ENCODE data around the gene FAM78A. TPM values are rescaled to one million over a fixed set of nuclear protein-coding genes. Genes with fewer than 3 reads are reported as not detected.

FAM78A gene, protein sequence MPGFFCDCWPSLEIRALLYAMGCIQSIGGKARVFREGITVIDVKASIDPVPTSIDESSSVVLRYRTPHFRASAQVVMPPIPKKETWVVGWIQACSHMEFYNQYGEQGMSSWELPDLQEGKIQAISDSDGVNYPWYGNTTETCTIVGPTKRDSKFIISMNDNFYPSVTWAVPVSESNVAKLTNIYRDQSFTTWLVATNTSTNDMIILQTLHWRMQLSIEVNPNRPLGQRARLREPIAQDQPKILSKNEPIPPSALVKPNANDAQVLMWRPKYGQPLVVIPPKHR
- 10 to 100 TPM in 1 of 3 donors, 1 to 10 TPM in 2; 5.0 to 20.8 (median 7.5) TPM for polyA plus RNA-seq

DNA sequence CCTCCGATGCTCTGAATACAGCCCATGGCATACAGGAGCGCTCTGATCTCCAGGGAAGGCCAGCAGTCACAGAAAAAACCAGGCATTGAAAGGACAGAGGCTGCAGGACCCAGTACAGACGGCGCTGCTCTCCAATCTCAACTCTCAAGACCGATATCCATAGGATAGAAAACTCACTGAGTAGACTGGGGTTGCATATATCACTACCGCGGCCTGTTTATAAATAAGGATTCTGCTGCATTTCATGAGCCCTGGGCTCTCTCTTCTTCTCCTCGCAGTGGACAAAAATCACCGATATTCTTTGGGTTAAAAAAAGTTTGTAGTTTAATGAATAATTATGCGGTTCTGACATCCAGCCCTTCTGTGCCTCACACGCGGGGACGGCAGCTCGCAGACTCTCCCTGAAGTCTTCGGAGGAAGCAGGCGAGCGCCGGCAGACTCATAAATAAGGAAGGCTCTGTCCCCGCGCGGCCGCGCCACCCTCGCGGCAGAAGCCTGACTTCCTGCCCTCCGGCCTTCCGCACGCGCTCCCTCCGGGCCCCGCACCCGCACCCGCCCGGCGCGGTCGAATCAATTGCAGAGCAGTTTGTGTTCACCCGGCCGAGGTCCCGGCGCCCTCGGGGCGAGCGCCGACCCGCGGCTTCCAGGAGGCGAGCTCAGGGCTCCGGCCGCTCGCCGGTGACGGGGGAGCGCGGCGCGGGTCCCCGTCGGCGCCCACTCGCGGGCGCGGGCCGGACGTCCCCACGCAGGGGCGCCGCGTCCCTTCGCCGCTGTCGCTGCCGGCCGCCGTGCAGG is at the start of gene FAM78A:
TSS of gene FAM78A (minus strand) at position 417 of the 795 bp plus-strand sequence. CDS start at position 86, 331 bp downstream.
- no peaks in the 10 kb centered on the region for H3K9me3 Mint-ChIP-seq
- H3K27ac Mint-ChIP-seq: peak within 1 kb of the TSS; percentile 88 to 99 (median 96)
- H3K27me3 Mint-ChIP-seq (ENCODE audit: low read depth in 3 of 3): peaks cover 0 to 16% (median 3%) of the 10 kb centered on the region in 3 donors
- peaks cover 0 to 5% (median 4%) of the 10 kb centered on the region in 3 donors for H3K36me3 Mint-ChIP-seq
- peak within 1 kb of the TSS; percentile 91 to 100 (median 100) for H3K4me3 Mint-ChIP-seq
- peaks cover 45 to 49% of the 10 kb centered on the region in 2 donors for H3K4me1 Mint-ChIP-seq
- peak; percentile 61 to 63 (median 61) for DNase-seq

DNA sequence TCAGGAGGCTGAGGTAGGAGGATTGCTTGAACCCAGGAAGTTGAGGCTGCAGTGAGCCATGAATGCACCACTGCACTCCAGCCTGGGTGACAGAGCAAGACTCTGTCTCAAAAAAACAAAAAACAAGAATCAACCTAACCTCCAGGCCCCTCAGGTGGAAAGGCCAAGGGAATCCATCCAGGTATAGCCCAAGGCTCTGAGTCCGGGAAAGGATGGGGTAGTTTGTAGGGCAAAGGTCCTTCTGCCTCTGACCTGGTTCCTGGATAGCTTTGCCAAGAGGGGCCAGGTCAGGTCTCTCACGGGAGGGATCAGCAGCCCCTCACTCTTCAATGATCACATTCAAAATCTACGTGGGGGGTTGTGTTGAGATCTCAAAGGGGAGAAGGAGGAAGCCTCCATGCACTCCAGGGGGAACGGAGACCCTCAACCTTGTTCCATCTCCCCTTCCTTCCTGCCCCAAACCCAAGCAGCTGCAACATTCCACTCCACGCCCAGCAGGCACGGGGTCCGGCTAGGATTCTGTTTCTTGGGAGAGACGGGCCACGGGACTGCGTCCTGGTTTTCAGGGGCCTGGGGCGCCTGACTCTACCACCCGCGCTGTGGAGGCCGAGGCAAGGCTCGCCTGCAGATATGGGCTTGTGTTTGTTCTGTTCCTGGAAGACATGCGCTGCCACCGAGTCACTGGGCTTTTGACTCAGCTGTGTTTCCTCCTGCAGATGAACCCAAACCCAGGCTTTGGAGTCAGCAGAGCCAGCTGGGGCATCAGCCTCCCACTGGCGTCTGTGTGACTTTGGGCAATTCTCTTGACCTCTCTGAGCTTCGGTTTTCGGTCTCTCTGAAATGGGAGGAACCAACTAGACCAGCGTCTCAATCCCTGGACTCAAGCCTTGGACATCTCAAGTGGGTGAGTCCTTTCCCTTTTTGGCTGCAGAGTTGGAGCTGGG is 48.7 kb upstream of the FAM78A start:
- Mint-ChIP-seq H3K27me3 (ENCODE audit: low read depth in 3 of 3) (peaks cover 0 to 3% (median 0%) of the 10 kb centered on the region in 3 donors), H3K36me3 (no peaks in the 10 kb centered on the region)
- no peak for DNase-seq

DNA sequence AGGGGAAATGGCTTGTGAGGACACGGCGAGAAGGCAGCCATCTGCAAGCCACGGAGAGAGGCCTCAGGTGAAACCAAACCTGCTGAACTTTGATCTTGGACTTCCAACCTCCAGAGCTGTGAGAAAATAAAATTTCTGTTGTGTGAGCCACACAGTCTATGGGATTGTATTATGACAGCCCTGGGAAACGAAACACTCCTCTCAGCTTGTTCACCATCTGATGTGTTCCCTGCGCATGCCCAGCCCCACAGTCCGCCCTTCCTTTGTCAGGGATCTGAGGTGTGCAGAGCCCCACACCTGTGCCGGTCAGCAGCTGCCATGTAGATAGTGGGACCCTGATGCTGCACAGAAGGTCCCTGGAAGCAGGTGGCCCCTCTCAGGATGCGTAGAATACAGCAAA is 47.3 kb upstream of the FAM78A start:
- no peak overlapping the region for H3K4me3 Mint-ChIP-seq
- H3K27me3 Mint-ChIP-seq (ENCODE audit: low read depth in 3 of 3): peaks cover 0 to 3% (median under 1%) of the 10 kb centered on the region in 3 donors
- no peaks in the 10 kb centered on the region for H3K36me3 Mint-ChIP-seq
- no peaks in the 10 kb centered on the region for H3K9me3 Mint-ChIP-seq
- H3K27ac Mint-ChIP-seq: no peak overlapping the region
- DNase-seq: no peak
- no peaks in the 10 kb centered on the region for H3K4me1 Mint-ChIP-seq

More for the DNA sequence above, 48.7 kb upstream of the FAM78A start:
- Mint-ChIP-seq H3K4me3 (no peak overlapping the region), H3K9me3 (no peaks in the 10 kb centered on the region), H3K27ac (no peak overlapping the region), H3K4me1 (no peaks in the 10 kb centered on the region)

DNA sequence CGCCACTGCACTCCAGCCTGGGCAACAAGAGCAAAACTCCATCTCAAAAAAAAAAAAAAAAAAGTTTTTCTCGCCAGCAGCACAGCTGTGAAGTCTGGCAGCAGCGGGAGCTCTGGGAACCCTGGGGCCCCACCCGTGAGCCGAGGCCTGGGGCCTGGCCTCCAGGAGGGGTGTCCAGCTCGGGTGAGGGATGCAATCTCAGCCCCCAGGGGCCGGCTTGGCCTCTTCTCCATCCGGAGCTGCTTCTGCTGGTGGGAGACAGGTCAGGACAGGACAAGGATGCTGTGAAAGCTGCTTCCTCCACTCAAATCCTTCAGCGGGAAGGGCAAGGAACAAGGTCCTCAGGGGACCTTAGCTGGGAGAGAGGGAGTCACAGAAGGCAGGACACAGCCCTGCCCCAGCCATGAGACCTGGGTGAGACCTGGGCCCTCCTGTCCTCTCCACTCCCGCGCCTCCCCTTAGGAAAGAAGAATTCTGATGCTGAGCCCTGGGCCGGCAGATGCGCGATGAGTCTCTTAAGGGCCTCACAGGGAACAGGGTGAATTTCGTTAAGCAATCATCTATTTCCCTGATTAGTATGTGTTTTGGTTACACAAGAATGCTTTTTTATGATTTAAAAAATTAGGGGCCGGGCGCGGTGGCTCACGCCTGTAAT is 43.8 kb upstream of the FAM78A start:
- no peak overlapping the region for H3K4me3 Mint-ChIP-seq

DNA sequence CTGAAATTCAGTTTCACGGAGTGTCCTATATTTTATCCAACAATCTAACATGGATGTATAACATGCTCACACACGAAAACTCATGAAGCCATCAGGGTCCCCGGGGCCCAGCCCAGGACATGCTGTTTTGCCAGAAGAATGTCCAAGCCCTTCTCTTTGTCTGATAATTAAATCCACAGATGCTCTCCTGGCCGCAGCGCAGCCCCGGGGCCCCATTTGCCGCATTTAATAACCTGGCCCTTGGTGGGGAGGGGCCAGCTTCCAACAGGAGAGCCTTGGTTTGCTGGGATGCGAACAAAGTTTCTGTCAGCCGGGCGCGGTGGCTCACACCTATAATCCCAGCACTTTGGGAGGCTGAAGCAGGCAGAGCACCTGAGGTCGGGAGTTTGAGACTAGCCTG is 43.2 kb upstream of the FAM78A start:
- peaks cover 0 to 2% (median 0%) of the 10 kb centered on the region in 3 donors for H3K27me3 Mint-ChIP-seq (ENCODE audit: low read depth in 3 of 3)
- DNase-seq: no peak
- H3K27ac Mint-ChIP-seq: no peak overlapping the region
- H3K4me1 Mint-ChIP-seq: no peaks in the 10 kb centered on the region
- no peaks in the 10 kb centered on the region for H3K9me3 Mint-ChIP-seq
- no peaks in the 10 kb centered on the region for H3K36me3 Mint-ChIP-seq
- H3K4me3 Mint-ChIP-seq: no peak overlapping the region

More for the DNA sequence above, 43.8 kb upstream of the FAM78A start:
- DNase-seq: no peak
- Mint-ChIP-seq H3K36me3 (no peaks in the 10 kb centered on the region), H3K4me1 (no peaks in the 10 kb centered on the region), H3K27me3 (ENCODE audit: low read depth in 3 of 3) (peaks cover 0 to 2% (median 0%) of the 10 kb centered on the region in 3 donors), H3K9me3 (no peaks in the 10 kb centered on the region), H3K27ac (no peak overlapping the region)

DNA sequence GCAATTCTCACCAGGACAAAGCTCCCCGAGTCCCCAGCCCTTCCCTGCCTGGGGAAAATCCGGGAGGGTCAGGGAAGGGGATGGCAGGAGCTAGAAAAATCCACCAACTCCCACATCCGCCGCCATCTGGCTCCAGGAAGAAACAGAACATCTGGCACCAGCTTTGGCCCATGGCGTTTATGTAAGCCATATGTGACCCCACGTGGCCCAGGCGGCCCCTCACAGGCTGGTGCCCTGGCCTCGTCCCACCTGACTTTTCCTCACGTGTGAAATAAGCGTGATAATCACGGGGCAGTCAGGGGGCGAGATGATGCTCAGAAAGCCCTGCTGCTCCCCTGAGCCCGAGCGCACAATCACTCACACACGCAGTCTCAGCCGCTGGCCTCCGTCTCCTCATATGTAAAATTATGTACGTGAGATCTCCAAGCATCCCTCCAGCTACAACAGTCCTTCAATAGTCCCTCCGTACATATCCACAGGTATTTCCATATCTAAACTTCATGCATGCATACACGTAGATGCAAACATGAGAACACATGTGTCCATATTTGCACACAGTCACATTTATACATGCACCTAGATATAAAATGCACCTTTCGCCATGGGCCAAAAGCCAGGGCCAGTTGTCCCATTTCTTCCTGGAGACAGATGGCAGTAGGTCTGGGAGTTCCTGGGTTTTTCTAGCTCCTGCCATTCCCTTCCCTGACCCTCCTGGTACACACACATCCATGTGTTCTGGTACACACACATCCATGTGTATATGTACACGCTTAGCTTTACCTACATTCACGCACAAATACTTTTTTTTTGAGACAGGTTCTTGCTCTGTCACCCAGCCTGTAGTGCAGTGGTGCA is 42.1 kb upstream of the FAM78A start:
- no peaks in the 10 kb centered on the region for H3K36me3 Mint-ChIP-seq
- H3K4me1 Mint-ChIP-seq: no peaks in the 10 kb centered on the region
- no peaks in the 10 kb centered on the region for H3K9me3 Mint-ChIP-seq
- no peak overlapping the region for H3K4me3 Mint-ChIP-seq
- H3K27ac Mint-ChIP-seq: no peak overlapping the region
- DNase-seq: no peak
- peaks cover 0 to 2% (median 0%) of the 10 kb centered on the region in 3 donors for H3K27me3 Mint-ChIP-seq (ENCODE audit: low read depth in 3 of 3)

DNA sequence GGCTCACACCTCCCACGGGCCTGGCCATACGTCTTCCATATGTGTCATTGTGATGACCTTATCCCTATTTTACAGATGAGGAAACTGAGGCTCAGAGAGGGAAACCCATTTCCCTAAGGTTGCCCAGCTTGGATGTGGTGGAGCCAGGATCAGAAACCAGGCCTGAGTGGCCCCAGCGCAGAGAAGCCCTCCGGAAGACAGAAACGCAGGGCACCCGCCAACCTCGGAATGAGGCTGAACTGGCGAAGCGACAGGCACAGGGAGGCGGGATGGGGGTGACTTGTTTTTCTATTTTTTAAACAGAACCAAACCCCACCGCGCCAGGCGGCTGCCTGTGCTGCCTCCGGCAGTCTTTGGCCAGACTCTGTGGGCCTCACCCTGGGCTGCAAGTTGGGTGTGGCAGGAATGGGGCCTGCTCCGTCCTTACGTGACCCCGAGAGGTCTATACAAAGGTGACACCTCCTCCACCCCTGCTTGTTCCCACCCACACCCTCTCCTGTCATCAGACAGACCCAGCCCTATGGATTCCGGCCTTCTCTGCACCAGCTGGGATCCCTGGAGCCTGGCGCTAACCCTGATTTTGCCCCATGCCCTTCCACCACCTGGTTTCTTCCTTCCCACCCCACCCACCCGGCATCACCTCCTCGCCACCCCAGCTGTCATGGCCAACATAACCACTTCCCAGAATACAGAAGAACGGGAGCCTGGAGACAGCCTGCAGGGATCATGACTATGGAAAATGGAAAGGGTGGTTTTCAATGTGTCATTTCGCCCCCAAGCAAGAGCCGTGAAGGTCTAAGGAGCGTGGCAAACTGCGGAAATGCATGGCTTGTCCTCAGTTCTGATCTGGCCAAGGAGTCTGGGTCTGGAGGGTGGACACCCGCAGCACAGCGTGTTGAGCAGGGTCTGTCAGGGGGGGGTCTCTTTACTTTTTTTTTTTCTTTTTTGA is 36.8 kb upstream of the FAM78A start:
- DNase-seq: no peak
- H3K27me3 Mint-ChIP-seq (ENCODE audit: low read depth in 3 of 3): peaks cover 0 to 1% (median 0%) of the 10 kb centered on the region in 3 donors
- H3K9me3 Mint-ChIP-seq: no peaks in the 10 kb centered on the region
- H3K4me3 Mint-ChIP-seq: no peak overlapping the region
- H3K27ac Mint-ChIP-seq: peak overlapping the region in 2 of 6 donors; percentile 53 to 70
- H3K36me3 Mint-ChIP-seq: no peaks in the 10 kb centered on the region
- H3K4me1 Mint-ChIP-seq: peaks cover 9 to 12% of the 10 kb centered on the region in 2 donors

DNA sequence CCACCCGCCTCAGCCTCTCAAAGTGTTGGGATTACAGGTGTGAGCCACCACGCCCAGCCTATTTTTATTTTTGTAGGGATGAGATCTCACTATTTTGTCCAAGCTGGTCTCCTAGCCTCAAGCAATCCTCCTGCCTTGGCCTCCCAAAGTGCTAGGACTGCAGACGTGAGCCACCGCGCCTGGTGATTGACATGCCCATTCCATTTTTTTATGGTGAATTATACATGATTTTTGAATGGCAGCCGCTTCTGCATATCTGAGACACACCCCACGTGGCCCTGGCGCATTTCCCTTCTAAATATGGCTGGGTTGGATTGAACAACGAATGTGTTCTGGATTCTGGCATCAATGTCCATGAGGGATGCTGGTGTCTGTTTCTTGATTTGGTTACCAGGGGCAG is 35.9 kb upstream of the FAM78A start:
- DNase-seq: no peak
- Mint-ChIP-seq H3K27me3 (ENCODE audit: low read depth in 3 of 3) (peaks cover 0 to 1% (median 0%) of the 10 kb centered on the region in 3 donors), H3K4me3 (no peak overlapping the region), H3K4me1 (peaks cover 9 to 12% of the 10 kb centered on the region in 2 donors), H3K9me3 (no peaks in the 10 kb centered on the region), H3K36me3 (no peaks in the 10 kb centered on the region), H3K27ac (no peak overlapping the region)

DNA sequence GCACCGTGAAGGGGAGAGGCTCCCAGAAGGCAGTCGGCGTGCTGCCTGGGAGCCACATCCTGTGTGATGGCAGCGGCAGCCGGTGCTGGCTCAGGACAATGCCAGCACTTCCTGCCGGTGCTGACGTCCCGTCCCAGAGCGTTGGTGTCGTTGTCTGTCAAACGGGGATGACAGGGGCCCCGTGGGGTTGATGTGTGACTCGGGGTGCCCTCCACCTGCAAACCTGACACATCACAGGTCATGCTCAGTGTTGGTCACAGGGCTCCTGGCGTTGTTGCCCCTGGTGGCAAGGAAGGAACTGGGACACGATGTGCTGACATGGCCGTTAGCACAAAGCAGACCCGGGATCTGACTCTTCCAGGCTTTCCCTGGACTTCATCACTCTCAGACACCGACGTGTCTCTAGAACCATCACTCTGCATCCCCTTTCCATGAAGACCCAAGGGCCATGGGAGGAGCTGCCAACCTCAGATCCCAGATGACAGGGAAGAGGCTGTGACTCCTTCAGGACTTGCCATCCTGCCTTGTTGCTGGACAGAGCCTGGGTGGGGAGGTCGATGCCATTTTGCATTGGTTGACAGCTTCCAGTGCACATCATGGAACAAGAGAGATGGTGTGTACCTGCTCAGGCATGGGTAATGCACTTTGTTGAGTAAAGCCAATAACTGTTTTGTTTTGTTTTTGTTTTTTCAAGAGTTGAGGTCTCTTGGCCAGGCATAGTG is 34.7 kb upstream of the FAM78A start:
- peak; percentile 65 to 70 (median 69) for DNase-seq
- peak overlapping the region in 5 of 6 donors; percentile 39 to 74 (median 60) for H3K27ac Mint-ChIP-seq

DNA sequence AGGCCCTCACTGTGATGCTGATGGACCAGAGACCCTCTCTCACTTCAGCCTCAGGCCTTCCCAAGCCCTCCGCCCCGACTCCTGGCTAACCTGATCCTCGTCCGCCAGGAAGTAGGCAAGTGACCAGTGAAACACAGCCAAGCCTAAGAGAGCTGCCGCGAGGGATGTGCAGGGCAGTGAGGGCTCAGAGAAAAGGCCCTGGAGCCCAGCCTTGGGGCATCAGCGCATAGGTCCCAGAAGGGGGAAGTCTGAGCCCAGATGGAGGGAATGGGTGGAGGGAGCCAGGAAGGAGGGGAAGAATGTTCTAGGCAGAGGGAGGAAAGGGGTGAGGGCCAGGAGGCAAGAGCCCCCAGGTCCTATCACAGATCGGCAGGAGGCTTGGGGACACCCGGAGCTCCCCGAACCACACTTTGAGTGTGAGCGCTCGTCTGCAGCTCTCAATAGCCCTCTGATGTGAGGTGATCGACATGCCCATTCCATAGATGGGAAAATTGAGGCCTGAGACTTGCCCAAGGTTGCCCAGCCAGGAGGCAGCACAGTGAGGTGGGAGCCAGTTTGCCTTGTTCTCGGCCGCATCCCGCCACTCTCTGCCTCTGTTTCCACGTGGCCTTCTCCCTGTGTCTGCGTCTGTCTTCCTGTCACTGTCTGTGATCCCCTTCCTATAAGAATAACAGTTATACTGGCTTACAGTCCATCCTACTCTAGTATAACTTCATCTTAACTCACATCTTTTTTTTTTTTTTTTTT is 33.4 kb upstream of the FAM78A start:
- peak overlapping the region in 3 of 6 donors; percentile 21 to 66 (median 55) for H3K27ac Mint-ChIP-seq
- H3K27me3 Mint-ChIP-seq (ENCODE audit: low read depth in 3 of 3): peaks cover 0 to 1% (median 0%) of the 10 kb centered on the region in 3 donors
- no peaks in the 10 kb centered on the region for H3K9me3 Mint-ChIP-seq
- H3K4me1 Mint-ChIP-seq: peaks cover 9 to 12% of the 10 kb centered on the region in 2 donors
- no peak overlapping the region for H3K4me3 Mint-ChIP-seq
- no peak for DNase-seq
- no peaks in the 10 kb centered on the region for H3K36me3 Mint-ChIP-seq

More for the DNA sequence above, 34.7 kb upstream of the FAM78A start:
- Mint-ChIP-seq H3K4me1 (peaks cover 9 to 12% of the 10 kb centered on the region in 2 donors), H3K4me3 (peak overlapping the region; percentile 18 to 66 (median 55)), H3K36me3 (no peaks in the 10 kb centered on the region), H3K9me3 (no peaks in the 10 kb centered on the region), H3K27me3 (ENCODE audit: low read depth in 3 of 3) (peaks cover 0 to 1% (median 0%) of the 10 kb centered on the region in 3 donors)

All from immature natural killer cell (primary cell).